ENCODE results near the gene MINK1.

GRCh38 chr17:4827399-4827798 is 5.7 kb upstream of the MINK1 start:
- TF ChIP-seq CTCF (conservative IDR thresholded peaks at IDR 0.05) (no peak), ZFX (IDR thresholded peaks at IDR 0.05) (no peak)
